ENCODE results near the gene CFAP20DC.

GRCh38 chr3:58858126-58858525 lies 191.7 kb downstream of the CFAP20DC start:
- no peak for TF ChIP-seq CTCF (conservative IDR thresholded peaks at IDR 0.05 in 1 of 2, IDR thresholded peaks at IDR 0.05 in 1 of 2; ENCODE audit: low read depth in 1 of 2, low read length in 2 of 2)
- TF ChIP-seq EZH2 (IDR thresholded peaks at IDR 0.05; ENCODE audit: low read length, missing control alignments) = no peak
